H9 (cell line): ENCODE results near the gene WDR59. TPM values are rescaled to one million over a fixed set of nuclear protein-coding genes. Genes with fewer than 3 reads are reported as not detected.

Experiments used
- DNase-seq: peaks from one replicate; pipeline ENCODE4 v3.0.0-alpha.2; 2017
- H2AFZ ChIP-seq: one replicate; pipeline ENCODE4 v1.6.1; 2013; ENCODE audit warnings: mild to moderate bottlenecking, low read length, control low read depth, moderate library complexity
- H2AK5ac ChIP-seq: 2 replicates; pipeline ENCODE4 v1.6.1; 2013; ENCODE audit warnings: low read length, control low read depth, mixed read lengths; ENCODE audit not compliant: insufficient read length
- H2BK120ac ChIP-seq: one replicate; pipeline ENCODE4 v1.6.1; 2013; ENCODE audit warnings: low read depth, mild to moderate bottlenecking, low read length, control low read depth, inconsistent platforms; ENCODE audit not compliant: poor library complexity, severe bottlenecking
- H2BK12ac ChIP-seq: 2 replicates; pipeline ENCODE4 v1.6.1; 2013; ENCODE audit warnings: low read length, control low read depth, mixed read lengths, low read depth; ENCODE audit not compliant: insufficient read length
- H2BK15ac ChIP-seq: 2 replicates; pipeline ENCODE4 v1.6.1; 2013; ENCODE audit warnings: low read depth, low read length, control low read depth
- H2BK20ac ChIP-seq: one replicate; pipeline ENCODE4 v1.6.1; 2013; ENCODE audit warnings: low read depth, mild to moderate bottlenecking, low read length, control low read depth, inconsistent platforms; ENCODE audit not compliant: poor library complexity, severe bottlenecking
- H2BK5ac ChIP-seq: 2 replicates; pipeline ENCODE4 v1.6.1; 2013; ENCODE audit warnings: low read length, control low read depth, mixed read lengths; ENCODE audit not compliant: insufficient read length
- H3K14ac ChIP-seq: 2 replicates; pipeline ENCODE4 v1.6.1; 2013; ENCODE audit warnings: low read length, control low read depth; ENCODE audit not compliant: insufficient read depth
- H3K18ac ChIP-seq: 2 replicates; pipeline ENCODE4 v1.6.1; 2013; ENCODE audit warnings: low read depth, mild to moderate bottlenecking, mixed read lengths, low read length, control low read depth; ENCODE audit not compliant: insufficient read length
- H3K23ac ChIP-seq: 2 replicates; pipeline ENCODE4 v1.6.1; 2013; ENCODE audit warnings: low read length, control low read depth, mixed read lengths, low read depth; ENCODE audit not compliant: insufficient read length
- H3K23me2 ChIP-seq: 2 replicates; pipeline ENCODE4 v1.6.1; 2013; ENCODE audit warnings: low read depth, mild to moderate bottlenecking, mixed read lengths, low read length, control low read depth; ENCODE audit not compliant: insufficient read length, poor library complexity, severe bottlenecking
- H3K27ac ChIP-seq: 2 replicates; pipeline ENCODE4 v1.5.1; 2013; ENCODE audit warnings: low read length, control low read depth, mixed read lengths, low read depth; ENCODE audit not compliant: insufficient read length
- H3K27me3 ChIP-seq: 2 replicates; pipeline ENCODE4 v1.6.1; 2013; ENCODE audit warnings: low read length, control low read depth, inconsistent platforms; ENCODE audit not compliant: insufficient read depth
- H3K4ac ChIP-seq: 2 replicates; pipeline ENCODE4 v1.6.1; 2013; ENCODE audit warnings: low read depth, mild to moderate bottlenecking, control low read depth, inconsistent platforms, low read length, moderate library complexity
- H3K4me1 ChIP-seq: 2 replicates; pipeline ENCODE4 v1.6.1; 2013; ENCODE audit warnings: low read length, control low read depth, inconsistent platforms; ENCODE audit not compliant: insufficient read depth
- H3K4me2 ChIP-seq: 2 replicates; pipeline ENCODE4 v1.6.1; 2013; ENCODE audit warnings: low read length, control low read depth, mixed read lengths; ENCODE audit not compliant: insufficient read length, insufficient read depth
- H3K56ac ChIP-seq: 2 replicates; pipeline ENCODE4 v1.6.1; 2013; ENCODE audit warnings: low read depth, mild to moderate bottlenecking, mixed read lengths, low read length, control low read depth; ENCODE audit not compliant: insufficient read length
- H3K79me1 ChIP-seq: 2 replicates; pipeline ENCODE4 v1.6.1; 2013; ENCODE audit warnings: low read depth, mild to moderate bottlenecking, moderate library complexity, low read length, control low read depth, inconsistent platforms; ENCODE audit not compliant: insufficient read depth, poor library complexity, severe bottlenecking
- H3K79me2 ChIP-seq: 2 replicates; pipeline ENCODE4 v1.6.1; 2013; ENCODE audit warnings: low read length, control low read depth, inconsistent platforms; ENCODE audit not compliant: insufficient read depth
- H3K9ac ChIP-seq: 2 replicates; pipeline ENCODE4 v1.6.1; 2013; ENCODE audit warnings: low read length, control low read depth, mixed read lengths; ENCODE audit not compliant: insufficient read length; ENCODE audit errors: extremely low read depth
- H3K9me3 ChIP-seq: one replicate; pipeline ENCODE4 v1.6.1; 2013; ENCODE audit warnings: low read depth, low read length, inconsistent platforms; ENCODE audit not compliant: control insufficient read depth
- H3T11ph ChIP-seq: one replicate; pipeline ENCODE4 v1.6.1; 2013; ENCODE audit warnings: mild to moderate bottlenecking, low read length, control low read depth, inconsistent platforms
- H4K20me1 ChIP-seq: one replicate; pipeline ENCODE4 v1.6.1; 2013; ENCODE audit not compliant: control insufficient read depth, insufficient read length, insufficient read depth
- H4K5ac ChIP-seq: 2 replicates; pipeline ENCODE4 v1.6.1; 2013; ENCODE audit warnings: low read depth, mild to moderate bottlenecking, mixed read lengths, low read length, control low read depth; ENCODE audit not compliant: insufficient read length
- H4K8ac ChIP-seq: replicated peaks from 2 replicates; pipeline ENCODE4 v1.6.1; 2013; ENCODE audit warnings: low read length, control low read depth, mixed read lengths, low read depth; ENCODE audit not compliant: insufficient read length
- H4K91ac ChIP-seq: 2 replicates; pipeline ENCODE4 v1.6.1; 2013; ENCODE audit warnings: low read depth, mild to moderate bottlenecking, moderate library complexity, mixed read lengths, low read length, control low read depth; ENCODE audit not compliant: insufficient read length
- H3K27ac Mint-ChIP-seq, 3 experiments: 2 replicates in 2 of 3; 3 replicates in 1 of 3; pipeline ENCODE4 v1.8.0; 2020 to 2021; ENCODE audit warnings: mixed read lengths in 3 of 3, mild to moderate bottlenecking in 1 of 3, moderate library complexity in 1 of 3
- H3K27me3 Mint-ChIP-seq: 2 replicates; pipeline ENCODE4 v1.8.0; 2021; ENCODE audit warnings: low read depth, mild to moderate bottlenecking, moderate library complexity, mixed read lengths
- H3K36me3 Mint-ChIP-seq, 3 experiments: 2 replicates in 2 of 3; 3 replicates in 1 of 3; pipeline ENCODE4 v1.8.0; 2020 to 2021; ENCODE audit warnings: low read depth in 3 of 3, mixed read lengths in 3 of 3; ENCODE audit not compliant: insufficient read depth in 1 of 3
- H3K4me1 Mint-ChIP-seq, 2 experiments: 2 replicates each; pipeline ENCODE4 v1.8.0; 2020; ENCODE audit warnings: mixed read lengths in 2 of 2
- H3K4me3 Mint-ChIP-seq, 2 experiments: 2 replicates in 1 of 2; 3 replicates in 1 of 2; pipeline ENCODE4 v1.8.0; 2020 to 2021; ENCODE audit warnings: mild to moderate bottlenecking in 2 of 2, mixed read lengths in 2 of 2, moderate library complexity in 1 of 2
- H3K9me3 Mint-ChIP-seq, 2 experiments: 2 replicates in 1 of 2; 3 replicates in 1 of 2; pipeline ENCODE4 v1.8.0; 2020; ENCODE audit warnings: mild to moderate bottlenecking in 2 of 2, mixed read lengths in 2 of 2, moderate library complexity in 1 of 2
- WGBS: extraction: QIAGEN DNeasy Blood & Tissue Kit; methylation state at CpG from one replicate; pipeline ENCODE4 v1.1.7; 2013; ENCODE audit warnings: missing lambda C conversion rate, low lambda C conversion rate, mixed read lengths; ENCODE audit not compliant: insufficient read length; ENCODE audit errors: extremely low coverage; 5-methylcytosine and 5-hydroxymethylcytosine counted together
- total RNA-seq: library from RNA; stranded (reverse); gene quantifications from 2 replicates; pipeline ENCODE4 v1.2.1, GENCODE V29; 2021
- TF ChIP-seq, protein P1 (sequence below): fragments of 200-600 bp; sonication (generic); conservative IDR thresholded peaks from 3 replicates; pipeline ENCODE4 v1.8.0; 2021; ENCODE audit warnings: antibody characterized with exemption, mild to moderate bottlenecking

Gene WDR59
- total RNA-seq, 1 experiment from 2014 or later: 97.5 TPM

DNA sequence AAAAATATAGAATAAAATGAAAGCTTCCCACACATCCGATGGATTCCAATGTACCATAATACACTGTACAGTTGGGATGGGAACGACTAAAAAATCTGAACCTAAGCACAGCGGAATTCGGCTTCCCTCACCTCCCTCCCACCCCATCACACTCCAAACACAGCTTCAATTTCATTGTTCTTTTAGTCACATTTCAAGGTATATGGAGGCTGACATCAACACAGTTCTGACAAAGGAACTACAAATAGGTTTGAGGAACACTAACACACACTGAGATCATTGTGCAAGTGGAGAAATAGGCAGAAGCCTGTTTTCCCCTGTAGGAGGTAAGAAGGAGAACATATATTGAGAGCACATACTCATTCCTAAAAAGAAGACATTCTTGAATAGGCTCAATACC lies 85.1 kb downstream of the WDR59 start:
- Histone ChIP-seq H3K79me1 (no peaks in the 10 kb centered on the region), H2BK20ac (no peak overlapping the region), H2BK5ac (no peak overlapping the region), H3K23ac (no peak overlapping the region), H3K14ac (no peak overlapping the region), H3K23me2 (no peaks in the 10 kb centered on the region), H4K91ac (no peak overlapping the region), H4K8ac (no peak overlapping the region), H3K56ac (no peak overlapping the region), H3K4me2 (no peak overlapping the region), H3K18ac (no peak overlapping the region), H2BK120ac (no peak overlapping the region), H2AFZ (no peak overlapping the region), H3K4ac (no peak overlapping the region), H3K9ac (no peak overlapping the region), H3K9me3 (no peaks in the 10 kb centered on the region), H2BK15ac (no peak overlapping the region), H3K79me2 (no peaks in the 10 kb centered on the region), H3K27me3 (no peaks in the 10 kb centered on the region), H2AK5ac (no peak overlapping the region), H3K4me1 (no peaks in the 10 kb centered on the region), H3K27ac (no peak overlapping the region), H2BK12ac (no peak overlapping the region), H4K20me1 (no peaks in the 10 kb centered on the region), H3T11ph (no peak overlapping the region), H4K5ac (no peak overlapping the region)
- no peaks in the 10 kb centered on the region for H3K27me3 Mint-ChIP-seq
- TF ChIP-seq, protein P1, sequence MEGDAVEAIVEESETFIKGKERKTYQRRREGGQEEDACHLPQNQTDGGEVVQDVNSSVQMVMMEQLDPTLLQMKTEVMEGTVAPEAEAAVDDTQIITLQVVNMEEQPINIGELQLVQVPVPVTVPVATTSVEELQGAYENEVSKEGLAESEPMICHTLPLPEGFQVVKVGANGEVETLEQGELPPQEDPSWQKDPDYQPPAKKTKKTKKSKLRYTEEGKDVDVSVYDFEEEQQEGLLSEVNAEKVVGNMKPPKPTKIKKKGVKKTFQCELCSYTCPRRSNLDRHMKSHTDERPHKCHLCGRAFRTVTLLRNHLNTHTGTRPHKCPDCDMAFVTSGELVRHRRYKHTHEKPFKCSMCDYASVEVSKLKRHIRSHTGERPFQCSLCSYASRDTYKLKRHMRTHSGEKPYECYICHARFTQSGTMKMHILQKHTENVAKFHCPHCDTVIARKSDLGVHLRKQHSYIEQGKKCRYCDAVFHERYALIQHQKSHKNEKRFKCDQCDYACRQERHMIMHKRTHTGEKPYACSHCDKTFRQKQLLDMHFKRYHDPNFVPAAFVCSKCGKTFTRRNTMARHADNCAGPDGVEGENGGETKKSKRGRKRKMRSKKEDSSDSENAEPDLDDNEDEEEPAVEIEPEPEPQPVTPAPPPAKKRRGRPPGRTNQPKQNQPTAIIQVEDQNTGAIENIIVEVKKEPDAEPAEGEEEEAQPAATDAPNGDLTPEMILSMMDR: no peak
- no CpG with 5 or more reads among the region's 4 CpGs for WGBS
- DNase-seq: no peak
- peaks cover 11 to 53% (median 26%) of the 10 kb centered on the region in 3 experiments for H3K36me3 Mint-ChIP-seq
- H3K9me3 Mint-ChIP-seq: no peaks in the 10 kb centered on the region
- H3K4me1 Mint-ChIP-seq: peaks cover 14 to 16% of the 10 kb centered on the region in 2 experiments
- no peak overlapping the region for H3K4me3 Mint-ChIP-seq
- no peak overlapping the region; a peak in 1 of 7 replicates for H3K27ac Mint-ChIP-seq
